Right forelimb (tissue), 1 donor: Measurements from ENCODE around the gene IKZF1.

Experiments
- DNase-seq: peaks from one replicate; pipeline ENCODE4 v3.0.0-alpha.2; 2018

IKZF1 gene

GRCh38 chr7:50379539-50379938, 75.0 kb downstream of the IKZF1 start:
- no peak for DNase-seq

- no peak for DNase-seq
Measured at GRCh38 chr7:50382455-50382854, 77.9 kb downstream of the IKZF1 start.

- no peak for DNase-seq
Measured at GRCh38 chr7:50387351-50387750, 82.8 kb downstream of the IKZF1 start.

GRCh38 chr7:50389961-50390360, 85.4 kb downstream of the IKZF1 start:
- DNase-seq = no peak

- no peak for DNase-seq
Measured at GRCh38 chr7:50391386-50391785, 86.9 kb downstream of the IKZF1 start.

GRCh38 chr7:50393076-50393475, 88.6 kb downstream of the IKZF1 start:
- no peak for DNase-seq

GRCh38 chr7:50393547-50394252, 89.2 kb downstream of the IKZF1 start:
- no peak for DNase-seq

GRCh38 chr7:50394315-50394714, 89.8 kb downstream of the IKZF1 start:
- DNase-seq = no peak

GRCh38 chr7:50396856-50397255, 92.3 kb downstream of the IKZF1 start:
- no peak for DNase-seq

GRCh38 chr7:50397320-50397970, 92.9 kb downstream of the IKZF1 start:
- DNase-seq = no peak

- no peak for DNase-seq
Measured at GRCh38 chr7:50397971-50398324, 93.4 kb downstream of the IKZF1 start.

- no peak for DNase-seq
Measured at GRCh38 chr7:50399206-50399605, 94.7 kb downstream of the IKZF1 start.

GRCh38 chr7:50399635-50400034, 95.1 kb downstream of the IKZF1 start:
- DNase-seq = no peak

- no peak for DNase-seq
Measured at GRCh38 chr7:50400114-50400513, 95.6 kb downstream of the IKZF1 start.

- no peak for DNase-seq
Measured at GRCh38 chr7:50404392-50404791, 99.9 kb downstream of the IKZF1 start.

- no peak for DNase-seq
Measured at GRCh38 chr7:50405221-50405620, 100.7 kb downstream of the IKZF1 start.

- no peak for DNase-seq
Measured at GRCh38 chr7:50406935-50407334, 102.4 kb downstream of the IKZF1 start.

- no peak for DNase-seq
Measured at GRCh38 chr7:50409856-50410745, 105.6 kb downstream of the IKZF1 start.

GRCh38 chr7:50411332-50411731, 106.8 kb downstream of the IKZF1 start:
- DNase-seq = no peak

- DNase-seq = no peak
Measured at GRCh38 chr7:50412973-50413372, 108.5 kb downstream of the IKZF1 start.

- no peak for DNase-seq
Measured at GRCh38 chr7:50413561-50413960, 109.0 kb downstream of the IKZF1 start.

- no peak for DNase-seq
Measured at GRCh38 chr7:50415844-50416364, 111.4 kb downstream of the IKZF1 start.

- DNase-seq = no peak
Measured at GRCh38 chr7:50416527-50417182, 112.1 kb downstream of the IKZF1 start.
